Fibroblast of lung (primary cell): ENCODE measurements around the gene CASQ1.

Source experiments
- CTCF ChIP-seq, 2 donors: IDR thresholded peaks in 1 of 2; conservative IDR thresholded peaks in 1 of 2; 1 replicate in 1 of 2; 2 replicates in 1 of 2; pipeline ENCODE4 v1.5.1; 2011 to 2012; ENCODE audit warnings: low read length in 2 of 2, control low read depth in 1 of 2, inconsistent platforms in 1 of 2, low read depth in 1 of 2, mild to moderate bottlenecking in 1 of 2
- EZH2 ChIP-seq: IDR thresholded peaks from 2 replicates; pipeline ENCODE4 v1.5.1; 2012; ENCODE audit warnings: low read length, control low read depth, mild to moderate bottlenecking; ENCODE audit errors: missing control alignments

- TF ChIP-seq EZH2: no peak
- no peak for TF ChIP-seq CTCF (conservative IDR thresholded peaks at IDR 0.05 in 1 of 2, IDR thresholded peaks at IDR 0.05 in 1 of 2; ENCODE audit: low read depth in 1 of 2, low read length in 2 of 2)
Measured at GRCh38 chr1:160206421-160207117, 16.2 kb downstream of the CASQ1 start.
